GM12878 (cell line): ENCODE measurements around the gene P2RY11. TPM values are rescaled to one million over a fixed set of nuclear protein-coding genes. Genes with fewer than 3 reads are reported as not detected.

Experiments
- BMI1 ChIP-seq: fragments of 450-650 bp; IDR thresholded peaks from 2 replicates; pipeline ENCODE4 v1.6.1; 2016; ENCODE audit warnings: mild to moderate bottlenecking, moderate library complexity, borderline replicate concordance
- CREM ChIP-seq: IDR thresholded peaks from 2 replicates; pipeline ENCODE4 v1.6.1; 2014; ENCODE audit warnings: antibody characterized with exemption, low read depth
- EED ChIP-seq: sonication (generic); IDR thresholded peaks from 2 replicates; pipeline ENCODE4 v1.6.1; 2016; ENCODE audit warnings: antibody characterized with exemption, low read depth
- EP300 ChIP-seq, 2 experiments: fragments of 150-350 bp in 1 of 2; IDR thresholded peaks; 2 replicates each; pipeline ENCODE4 v1.6.1; 2011 to 2012; ENCODE audit warnings: low read depth in 2 of 2, low read length in 2 of 2, borderline replicate concordance in 1 of 2, improper control_type of control experiment in 1 of 2, inconsistent platforms in 1 of 2; ENCODE audit not compliant: control insufficient read depth in 1 of 2
- GATAD2B ChIP-seq: fragments of 450-650 bp; conservative IDR thresholded peaks from 2 replicates; pipeline ENCODE4 v1.6.1; 2017; ENCODE audit warnings: low read depth, mild to moderate bottlenecking, moderate library complexity
- MYC ChIP-seq: IDR thresholded peaks from 2 replicates; pipeline ENCODE4 v1.6.1; 2011; ENCODE audit warnings: mild to moderate bottlenecking, low read length, moderate library complexity, inconsistent platforms; ENCODE audit not compliant: insufficient read depth, insufficient replicate concordance, insufficient read length, severe bottlenecking
- RAD21 ChIP-seq: IDR thresholded peaks from 2 replicates; pipeline ENCODE4 v1.6.1; 2011; ENCODE audit warnings: mild to moderate bottlenecking, low read depth, low read length, moderate library complexity; ENCODE audit not compliant: insufficient read depth
- SMARCA5 ChIP-seq: fragments of 450-650 bp; IDR thresholded peaks from 2 replicates; pipeline ENCODE4 v1.6.1; 2017; ENCODE audit warnings: mild to moderate bottlenecking
- ZNF207 ChIP-seq: fragments of 450-650 bp; IDR thresholded peaks from 2 replicates; pipeline ENCODE4 v1.6.1; 2014; ENCODE audit warnings: antibody characterized with exemption, mild to moderate bottlenecking, borderline replicate concordance
- polyA plus RNA-seq, 11 experiments: library from polyadenylated mRNA; depleted of rRNA in 4 of 11; unstranded in 6 of 11; stranded (reverse) in 5 of 11; fragments of >200 nt; fragmentation: Nextera tagmentation in 4 of 11; fragmentation: Illumina TruSeq in 1 of 11; extraction: Ambion mirVana in 4 of 11; extraction: Trizol in 1 of 11; gene quantifications; 1 replicate in 1 of 11; 2 replicates in 10 of 11; pipeline versions ENCODE4 v1.2.1 to v1.2.3, GENCODE V29; 2011 to 2016; ENCODE audit warnings: inconsistent platforms in 2 of 11, missing spikeins in 2 of 11, low read depth in 1 of 11
- total RNA-seq, 4 experiments: library from RNA; depleted of rRNA in 3 of 4; stranded (reverse); fragments of >200 nt in 3 of 4; fragmentation: Illumina TruSeq in 1 of 4; extraction: Trizol in 1 of 4; gene quantifications; 2 replicates each; pipeline versions ENCODE4 v1.2.1 to v1.2.3, GENCODE V29; 2013 to 2021
- TF ChIP-seq, protein P1 (sequence below): IDR thresholded peaks from 2 replicates; pipeline ENCODE4 v1.6.1; 2011; ENCODE audit warnings: borderline replicate concordance, low read depth, mild to moderate bottlenecking, moderate library complexity, low read length; ENCODE audit not compliant: insufficient read depth, poor library complexity, severe bottlenecking
- TF ChIP-seq, protein P2 (sequence below): fragments of 450-650 bp; formaldehyde crosslinking; IDR thresholded peaks from 2 replicates; pipeline ENCODE4 v1.5.0; 2022; ENCODE audit warnings: mild to moderate bottlenecking, missing genetic modification characterization
- TF ChIP-seq, protein P3 (sequence below): IDR thresholded peaks from 2 replicates; pipeline ENCODE4 v1.6.1; 2012; ENCODE audit warnings: low read depth, low read length, improper control_type of control experiment
- TF ChIP-seq, protein P4 (sequence below): fragments of 450-650 bp; IDR thresholded peaks from 2 replicates; pipeline ENCODE4 v1.6.1; 2016; ENCODE audit warnings: mild to moderate bottlenecking, moderate library complexity, borderline replicate concordance
- TF ChIP-seq, protein P5 (sequence below): fragments of 450-650 bp; IDR thresholded peaks from 2 replicates; pipeline ENCODE4 v1.6.1; 2017; ENCODE audit warnings: low read depth, mild to moderate bottlenecking, moderate library complexity

P2RY11 gene
- total and polyA plus RNA-seq, 10 of the 15 experiments (the other 5 are each of a cell fraction or from before 2014, with no cell fraction given), result 0.14 to 46.5 (median 7.6) TPM

DNA sequence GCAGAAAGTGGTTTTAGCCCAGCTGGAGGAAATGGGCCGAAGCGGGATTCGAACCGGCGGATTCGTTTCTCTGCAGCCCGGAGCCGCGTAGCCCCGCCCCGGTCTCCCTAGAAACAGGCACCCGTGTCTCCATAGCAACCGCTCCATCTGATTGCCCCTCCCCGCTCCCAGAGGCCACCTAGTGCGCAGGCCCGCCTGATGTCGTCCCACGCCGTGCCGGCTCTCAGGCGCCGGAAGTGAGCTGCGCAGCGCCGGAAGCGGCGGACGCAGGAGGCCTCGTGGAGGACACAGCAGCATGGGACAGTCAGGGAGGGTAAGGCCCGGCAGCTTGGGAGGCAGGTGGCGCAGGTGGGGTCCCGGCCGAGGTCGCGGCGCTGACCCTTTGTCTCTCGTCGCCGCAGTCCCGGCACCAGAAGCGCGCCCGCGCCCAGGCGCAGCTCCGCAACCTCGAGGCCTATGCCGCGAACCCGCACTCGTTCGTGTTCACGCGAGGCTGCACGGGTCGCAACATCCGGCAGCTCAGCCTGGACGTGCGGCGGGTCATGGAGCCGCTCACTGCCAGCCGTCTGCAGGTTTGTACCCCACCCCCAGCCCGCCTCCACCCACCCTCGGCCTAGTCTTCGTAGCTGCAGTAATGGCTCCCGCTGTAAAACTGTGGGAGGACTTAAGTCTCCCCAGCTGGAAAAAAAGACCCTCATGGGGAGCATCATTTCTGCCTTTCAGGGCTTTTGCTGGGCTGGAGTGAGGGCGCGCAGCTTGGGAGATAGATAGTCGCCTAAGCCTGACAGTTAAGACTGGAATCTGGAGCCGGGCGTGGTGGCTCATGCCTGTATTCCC lies 5.2 kb upstream of the P2RY11 start, which contains the start of gene PPAN (continued):
- TF ChIP-seq, protein P1, sequence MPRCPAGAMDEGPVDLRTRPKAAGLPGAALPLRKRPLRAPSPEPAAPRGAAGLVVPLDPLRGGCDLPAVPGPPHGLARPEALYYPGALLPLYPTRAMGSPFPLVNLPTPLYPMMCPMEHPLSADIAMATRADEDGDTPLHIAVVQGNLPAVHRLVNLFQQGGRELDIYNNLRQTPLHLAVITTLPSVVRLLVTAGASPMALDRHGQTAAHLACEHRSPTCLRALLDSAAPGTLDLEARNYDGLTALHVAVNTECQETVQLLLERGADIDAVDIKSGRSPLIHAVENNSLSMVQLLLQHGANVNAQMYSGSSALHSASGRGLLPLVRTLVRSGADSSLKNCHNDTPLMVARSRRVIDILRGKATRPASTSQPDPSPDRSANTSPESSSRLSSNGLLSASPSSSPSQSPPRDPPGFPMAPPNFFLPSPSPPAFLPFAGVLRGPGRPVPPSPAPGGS, result no peak
- TF ChIP-seq, protein P2, sequence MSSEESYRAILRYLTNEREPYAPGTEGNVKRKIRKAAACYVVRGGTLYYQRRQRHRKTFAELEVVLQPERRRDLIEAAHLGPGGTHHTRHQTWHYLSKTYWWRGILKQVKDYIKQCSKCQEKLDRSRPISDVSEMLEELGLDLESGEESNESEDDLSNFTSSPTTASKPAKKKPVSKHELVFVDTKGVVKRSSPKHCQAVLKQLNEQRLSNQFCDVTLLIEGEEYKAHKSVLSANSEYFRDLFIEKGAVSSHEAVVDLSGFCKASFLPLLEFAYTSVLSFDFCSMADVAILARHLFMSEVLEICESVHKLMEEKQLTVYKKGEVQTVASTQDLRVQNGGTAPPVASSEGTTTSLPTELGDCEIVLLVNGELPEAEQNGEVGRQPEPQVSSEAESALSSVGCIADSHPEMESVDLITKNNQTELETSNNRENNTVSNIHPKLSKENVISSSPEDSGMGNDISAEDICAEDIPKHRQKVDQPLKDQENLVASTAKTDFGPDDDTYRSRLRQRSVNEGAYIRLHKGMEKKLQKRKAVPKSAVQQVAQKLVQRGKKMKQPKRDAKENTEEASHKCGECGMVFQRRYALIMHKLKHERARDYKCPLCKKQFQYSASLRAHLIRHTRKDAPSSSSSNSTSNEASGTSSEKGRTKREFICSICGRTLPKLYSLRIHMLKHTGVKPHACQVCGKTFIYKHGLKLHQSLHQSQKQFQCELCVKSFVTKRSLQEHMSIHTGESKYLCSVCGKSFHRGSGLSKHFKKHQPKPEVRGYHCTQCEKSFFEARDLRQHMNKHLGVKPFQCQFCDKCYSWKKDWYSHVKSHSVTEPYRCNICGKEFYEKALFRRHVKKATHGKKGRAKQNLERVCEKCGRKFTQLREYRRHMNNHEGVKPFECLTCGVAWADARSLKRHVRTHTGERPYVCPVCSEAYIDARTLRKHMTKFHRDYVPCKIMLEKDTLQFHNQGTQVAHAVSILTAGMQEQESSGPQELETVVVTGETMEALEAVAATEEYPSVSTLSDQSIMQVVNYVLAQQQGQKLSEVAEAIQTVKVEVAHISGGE (CRISPR knock-in tag), result peak; percentile 55; the same call in 1 of the 2 replicates
- TF ChIP-seq ZNF207, result no peak
- TF ChIP-seq GATAD2B, result 0 out of 2 replicates have a peak, but pooled peaks have one; percentile 10
- peak; percentile 99 for TF ChIP-seq BMI1
- peak; percentile 99 for TF ChIP-seq MYC
- TF ChIP-seq, protein P3, sequence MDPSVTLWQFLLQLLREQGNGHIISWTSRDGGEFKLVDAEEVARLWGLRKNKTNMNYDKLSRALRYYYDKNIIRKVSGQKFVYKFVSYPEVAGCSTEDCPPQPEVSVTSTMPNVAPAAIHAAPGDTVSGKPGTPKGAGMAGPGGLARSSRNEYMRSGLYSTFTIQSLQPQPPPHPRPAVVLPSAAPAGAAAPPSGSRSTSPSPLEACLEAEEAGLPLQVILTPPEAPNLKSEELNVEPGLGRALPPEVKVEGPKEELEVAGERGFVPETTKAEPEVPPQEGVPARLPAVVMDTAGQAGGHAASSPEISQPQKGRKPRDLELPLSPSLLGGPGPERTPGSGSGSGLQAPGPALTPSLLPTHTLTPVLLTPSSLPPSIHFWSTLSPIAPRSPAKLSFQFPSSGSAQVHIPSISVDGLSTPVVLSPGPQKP, result peak; percentile 83
- TF ChIP-seq EP300 (IDR thresholded peaks at IDR 0.05; ENCODE audit: borderline replicate concordance in 1 of 2, control insufficient read depth in 1 of 2, low read depth in 2 of 2, low read length in 2 of 2), result no peak
- no peak for TF ChIP-seq RAD21
- TF ChIP-seq, protein P4, sequence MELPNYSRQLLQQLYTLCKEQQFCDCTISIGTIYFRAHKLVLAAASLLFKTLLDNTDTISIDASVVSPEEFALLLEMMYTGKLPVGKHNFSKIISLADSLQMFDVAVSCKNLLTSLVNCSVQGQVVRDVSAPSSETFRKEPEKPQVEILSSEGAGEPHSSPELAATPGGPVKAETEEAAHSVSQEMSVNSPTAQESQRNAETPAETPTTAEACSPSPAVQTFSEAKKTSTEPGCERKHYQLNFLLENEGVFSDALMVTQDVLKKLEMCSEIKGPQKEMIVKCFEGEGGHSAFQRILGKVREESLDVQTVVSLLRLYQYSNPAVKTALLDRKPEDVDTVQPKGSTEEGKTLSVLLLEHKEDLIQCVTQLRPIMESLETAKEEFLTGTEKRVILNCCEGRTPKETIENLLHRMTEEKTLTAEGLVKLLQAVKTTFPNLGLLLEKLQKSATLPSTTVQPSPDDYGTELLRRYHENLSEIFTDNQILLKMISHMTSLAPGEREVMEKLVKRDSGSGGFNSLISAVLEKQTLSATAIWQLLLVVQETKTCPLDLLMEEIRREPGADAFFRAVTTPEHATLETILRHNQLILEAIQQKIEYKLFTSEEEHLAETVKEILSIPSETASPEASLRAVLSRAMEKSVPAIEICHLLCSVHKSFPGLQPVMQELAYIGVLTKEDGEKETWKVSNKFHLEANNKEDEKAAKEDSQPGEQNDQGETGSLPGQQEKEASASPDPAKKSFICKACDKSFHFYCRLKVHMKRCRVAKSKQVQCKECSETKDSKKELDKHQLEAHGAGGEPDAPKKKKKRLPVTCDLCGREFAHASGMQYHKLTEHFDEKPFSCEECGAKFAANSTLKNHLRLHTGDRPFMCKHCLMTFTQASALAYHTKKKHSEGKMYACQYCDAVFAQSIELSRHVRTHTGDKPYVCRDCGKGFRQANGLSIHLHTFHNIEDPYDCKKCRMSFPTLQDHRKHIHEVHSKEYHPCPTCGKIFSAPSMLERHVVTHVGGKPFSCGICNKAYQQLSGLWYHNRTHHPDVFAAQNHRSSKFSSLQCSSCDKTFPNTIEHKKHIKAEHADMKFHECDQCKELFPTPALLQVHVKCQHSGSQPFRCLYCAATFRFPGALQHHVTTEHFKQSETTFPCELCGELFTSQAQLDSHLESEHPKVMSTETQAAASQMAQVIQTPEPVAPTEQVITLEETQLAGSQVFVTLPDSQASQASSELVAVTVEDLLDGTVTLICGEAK, result peak; percentile 95
- TF ChIP-seq CREM, result peak; percentile 96
- TF ChIP-seq EED, result 0 out of 2 replicates have a peak, but pooled peaks have one; percentile 43
- TF ChIP-seq, protein P5, sequence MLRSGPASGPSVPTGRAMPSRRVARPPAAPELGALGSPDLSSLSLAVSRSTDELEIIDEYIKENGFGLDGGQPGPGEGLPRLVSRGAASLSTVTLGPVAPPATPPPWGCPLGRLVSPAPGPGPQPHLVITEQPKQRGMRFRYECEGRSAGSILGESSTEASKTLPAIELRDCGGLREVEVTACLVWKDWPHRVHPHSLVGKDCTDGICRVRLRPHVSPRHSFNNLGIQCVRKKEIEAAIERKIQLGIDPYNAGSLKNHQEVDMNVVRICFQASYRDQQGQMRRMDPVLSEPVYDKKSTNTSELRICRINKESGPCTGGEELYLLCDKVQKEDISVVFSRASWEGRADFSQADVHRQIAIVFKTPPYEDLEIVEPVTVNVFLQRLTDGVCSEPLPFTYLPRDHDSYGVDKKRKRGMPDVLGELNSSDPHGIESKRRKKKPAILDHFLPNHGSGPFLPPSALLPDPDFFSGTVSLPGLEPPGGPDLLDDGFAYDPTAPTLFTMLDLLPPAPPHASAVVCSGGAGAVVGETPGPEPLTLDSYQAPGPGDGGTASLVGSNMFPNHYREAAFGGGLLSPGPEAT, result peak; percentile 7; the same call in 1 of the 2 replicates
- no peak for TF ChIP-seq SMARCA5
